ACHN (cell line): Measurements from ENCODE around the gene GINS2.

Source experiments
- DNase-seq: peaks from one replicate; pipeline ENCODE4 v3.0.0-alpha.2; 2015
- in situ Hi-C: cut with HindIII; loops from 2 replicates; pipeline ENCODE4 v1.10.0; 2017; ENCODE audit warnings: low sequenced_read_pairs, low pct_ligation_motif_present, low pct_unique_long_range_greater_than_20kb

The GINS2 gene

GRCh38 chr16:85676466-85676865 lies 12.3 kb downstream of the GINS2 start:
- in situ Hi-C loops = no loop called here
- no peak for DNase-seq

- in situ Hi-C loops = no loop called here
- peak; percentile 46 for DNase-seq
These were observed 13.4 kb downstream of the GINS2 start for GRCh38 chr16:85675251-85675874.

GRCh38 chr16:85674828-85675227 lies 13.9 kb downstream of the GINS2 start:
- no peak for DNase-seq
- in situ Hi-C loops = no loop called here

- no peak for DNase-seq
- in situ Hi-C loops = no loop called here
These were observed 14.4 kb downstream of the GINS2 start for GRCh38 chr16:85674418-85674755.

GRCh38 chr16:85673529-85674417 lies 15.0 kb downstream of the GINS2 start:
- in situ Hi-C loops = no loop called here
- DNase-seq = no peak

GRCh38 chr16:85670840-85671239 lies 17.9 kb downstream of the GINS2 start:
- in situ Hi-C loops = no loop called here
- no peak for DNase-seq

GRCh38 chr16:85668676-85669424 lies 19.9 kb downstream of the GINS2 start:
- in situ Hi-C loops = no loop called here

GRCh38 chr16:85667841-85668413 lies 20.8 kb downstream of the GINS2 start:
- DNase-seq = no peak
- in situ Hi-C loops = no loop called here

More at GRCh38 chr16:85668676-85669424, 19.9 kb downstream of the GINS2 start:
- DNase-seq = no peak

GRCh38 chr16:85667261-85667660 lies 21.5 kb downstream of the GINS2 start:
- in situ Hi-C loops = no loop called here
- DNase-seq = no peak

GRCh38 chr16:85665929-85666328 lies 22.8 kb downstream of the GINS2 start:
- DNase-seq = no peak
- in situ Hi-C loops = no loop called here

GRCh38 chr16:85665373-85665740 lies 23.4 kb downstream of the GINS2 start:
- no peak for DNase-seq
- in situ Hi-C loops = no loop called here

- no peak for DNase-seq
- in situ Hi-C loops = no loop called here
These were observed 24.0 kb downstream of the GINS2 start for GRCh38 chr16:85664580-85665372.

GRCh38 chr16:85663891-85664321 lies 24.8 kb downstream of the GINS2 start:
- in situ Hi-C loops = no loop called here
- no peak for DNase-seq

- no peak for DNase-seq
- in situ Hi-C loops = no loop called here
These were observed 25.6 kb downstream of the GINS2 start for GRCh38 chr16:85662976-85663830.

GRCh38 chr16:85662482-85662812 lies 26.3 kb downstream of the GINS2 start:
- in situ Hi-C loops = no loop called here
- DNase-seq = no peak

- in situ Hi-C loops = no loop called here
These were observed 26.8 kb downstream of the GINS2 start for GRCh38 chr16:85661740-85662481.

More at GRCh38 chr16:85661740-85662481, 26.8 kb downstream of the GINS2 start:
- DNase-seq = no peak
